RWPE2 (cell line): Measurements from ENCODE around the gene PSMB1.

ENCODE experiments used
- ATAC-seq: fragments of 200-7000 bp; cut with Tn5 transposase; 3 replicates; pipeline ENCODE4 v1.9.1; 2021; ENCODE audit warnings: low read depth
- DNase-seq: peaks from one replicate; pipeline ENCODE4 v3.0.0-alpha.2; 2020; ENCODE audit warnings: low spot score
- H3K27ac ChIP-seq: fragments of 450-650 bp; 2 replicates; pipeline ENCODE4 v1.5.1; 2017; ENCODE audit warnings: mild to moderate bottlenecking; ENCODE audit not compliant: poor library complexity, severe bottlenecking
- H3K27me3 ChIP-seq: fragments of 250-450 bp; sonication (Bioruptor Pico); 2 replicates; pipeline ENCODE4 v1.5.1; 2021; ENCODE audit warnings: mild to moderate bottlenecking, moderate library complexity; ENCODE audit not compliant: insufficient read depth, poor library complexity, severe bottlenecking
- H3K36me3 ChIP-seq: fragments of 250-450 bp; sonication (Bioruptor Pico); 2 replicates; pipeline ENCODE4 v1.5.1; 2020; ENCODE audit warnings: low read depth, mild to moderate bottlenecking, moderate library complexity
- H3K4me1 ChIP-seq: fragments of 250-450 bp; sonication (Bioruptor Pico); 2 replicates; pipeline ENCODE4 v1.5.1; 2021; ENCODE audit warnings: mild to moderate bottlenecking, moderate library complexity; ENCODE audit not compliant: insufficient read depth, poor library complexity, severe bottlenecking
- H3K4me3 ChIP-seq: fragments of 250-450 bp; sonication (Bioruptor Pico); 2 replicates; pipeline ENCODE4 v1.5.1; 2021; ENCODE audit warnings: mild to moderate bottlenecking, moderate library complexity; ENCODE audit not compliant: severe bottlenecking
- H3K9me3 ChIP-seq: fragments of 250-450 bp; sonication (Bioruptor Pico); 2 replicates; pipeline ENCODE4 v1.5.1; 2021; ENCODE audit warnings: mild to moderate bottlenecking, moderate library complexity; ENCODE audit not compliant: severe bottlenecking
- TF ChIP-seq, protein P1 (sequence below): fragments of 450-650 bp; IDR thresholded peaks from one replicate; pipeline ENCODE4 v1.5.1; 2017; ENCODE audit warnings: mild to moderate bottlenecking, moderate library complexity; ENCODE audit not compliant: poor library complexity, severe bottlenecking

Gene PSMB1

DNA sequence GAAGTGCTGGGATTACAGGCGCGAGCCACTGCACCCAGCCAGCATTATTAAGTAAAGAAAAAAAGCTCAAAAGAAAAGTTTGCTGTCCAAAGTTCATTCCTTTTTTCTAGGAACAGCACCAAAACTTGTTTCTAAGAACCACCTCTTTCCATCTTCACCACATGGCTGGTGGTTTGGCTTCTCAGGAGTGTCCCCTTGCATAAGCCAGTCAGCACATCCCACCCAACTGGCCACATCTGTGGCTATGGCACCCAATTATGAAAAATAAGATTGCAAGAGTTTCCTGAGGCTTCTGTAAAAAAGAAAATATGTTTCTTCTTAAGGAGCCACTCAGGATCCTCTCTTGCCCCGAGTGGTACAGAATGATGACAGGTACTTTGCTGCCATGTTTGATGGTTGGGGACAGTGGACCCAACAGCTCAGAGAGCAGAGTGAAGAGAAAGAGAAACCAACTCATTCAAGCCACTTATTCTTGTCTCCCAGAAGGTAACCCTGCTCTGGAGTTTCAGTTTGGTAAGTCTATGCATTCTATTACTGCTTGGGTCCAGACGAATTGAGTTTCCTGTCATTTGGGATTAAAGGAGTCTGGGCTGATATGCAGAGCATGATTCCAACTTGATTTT is 65.3 kb downstream of the PSMB1 start:
- H3K4me3 ChIP-seq, result no peak overlapping the region
- ATAC-seq (no peak), DNase-seq (no peak)
- no peaks in the 10 kb centered on the region for H3K4me1 ChIP-seq
- TF ChIP-seq, protein P1, sequence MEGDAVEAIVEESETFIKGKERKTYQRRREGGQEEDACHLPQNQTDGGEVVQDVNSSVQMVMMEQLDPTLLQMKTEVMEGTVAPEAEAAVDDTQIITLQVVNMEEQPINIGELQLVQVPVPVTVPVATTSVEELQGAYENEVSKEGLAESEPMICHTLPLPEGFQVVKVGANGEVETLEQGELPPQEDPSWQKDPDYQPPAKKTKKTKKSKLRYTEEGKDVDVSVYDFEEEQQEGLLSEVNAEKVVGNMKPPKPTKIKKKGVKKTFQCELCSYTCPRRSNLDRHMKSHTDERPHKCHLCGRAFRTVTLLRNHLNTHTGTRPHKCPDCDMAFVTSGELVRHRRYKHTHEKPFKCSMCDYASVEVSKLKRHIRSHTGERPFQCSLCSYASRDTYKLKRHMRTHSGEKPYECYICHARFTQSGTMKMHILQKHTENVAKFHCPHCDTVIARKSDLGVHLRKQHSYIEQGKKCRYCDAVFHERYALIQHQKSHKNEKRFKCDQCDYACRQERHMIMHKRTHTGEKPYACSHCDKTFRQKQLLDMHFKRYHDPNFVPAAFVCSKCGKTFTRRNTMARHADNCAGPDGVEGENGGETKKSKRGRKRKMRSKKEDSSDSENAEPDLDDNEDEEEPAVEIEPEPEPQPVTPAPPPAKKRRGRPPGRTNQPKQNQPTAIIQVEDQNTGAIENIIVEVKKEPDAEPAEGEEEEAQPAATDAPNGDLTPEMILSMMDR, result no peak
- no peak overlapping the region for H3K27ac ChIP-seq
- H3K9me3 ChIP-seq, result no peaks in the 10 kb centered on the region
- no peaks in the 10 kb centered on the region for H3K27me3 ChIP-seq
- no peaks in the 10 kb centered on the region for H3K36me3 ChIP-seq

DNA sequence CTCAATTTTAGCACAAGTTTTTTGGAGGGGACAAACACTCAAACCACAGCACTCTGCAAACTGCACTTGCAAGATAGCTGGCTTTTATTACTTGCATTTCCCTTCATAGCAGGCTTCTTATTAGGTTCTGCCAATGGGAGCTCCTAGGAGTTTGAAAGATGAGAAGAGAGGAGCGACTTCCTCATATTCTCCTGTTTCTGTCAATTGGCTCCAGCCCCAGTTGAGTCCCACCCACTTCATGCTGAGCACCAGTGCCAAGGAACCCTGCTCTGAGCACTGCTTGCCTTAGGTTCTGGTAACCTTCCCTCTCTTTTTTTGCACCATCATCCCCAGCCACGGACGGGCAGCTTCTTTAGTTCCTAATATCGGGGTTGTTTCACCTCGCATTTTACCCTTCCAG is 67.9 kb downstream of the PSMB1 start:
- H3K36me3 ChIP-seq, result no peaks in the 10 kb centered on the region
- no peak overlapping the region for H3K4me3 ChIP-seq
- ATAC-seq, result no peak

More for the DNA sequence above, 67.9 kb downstream of the PSMB1 start:
- TF ChIP-seq, protein P1, result no peak
- no peaks in the 10 kb centered on the region for H3K4me1 ChIP-seq
- H3K9me3 ChIP-seq, result no peaks in the 10 kb centered on the region
- no peak overlapping the region for H3K27ac ChIP-seq
- H3K27me3 ChIP-seq, result no peaks in the 10 kb centered on the region
- no peak for DNase-seq
